ENCODE measurements around the gene PIGV. TPM values are rescaled to one million over a fixed set of nuclear protein-coding genes. Genes with fewer than 3 reads are reported as not detected.

Gene PIGV
- total and polyA plus RNA-seq, 2 donors (not counting 1 experiment from before 2014, with no cell fraction given): 9.2 to 17.4 TPM

GRCh38 chr1:26782521-26783212 is 5.1 kb upstream of the PIGV start:
- ATAC-seq (ENCODE audit: low read depth) (no peak), DNase-seq (no peak)
- Histone ChIP-seq H4K20me1 (ENCODE audit: control insufficient read depth, insufficient read depth, low read length, poor library complexity, severe bottlenecking) (peaks cover 9% of the 10 kb centered on the region), H3K9me3 (ENCODE audit: control extremely low read depth in 1 of 3, control insufficient read depth in 2 of 3, insufficient read depth in 1 of 3, low read length in 2 of 3) (no peaks in the 10 kb centered on the region), H3K27me3 (replicated peaks in 1 of 4; ENCODE audit: control extremely low read depth in 1 of 4, control insufficient read depth in 3 of 4, insufficient read depth in 4 of 4, low read length in 3 of 4) (no peaks in the 10 kb centered on the region), H2AFZ (ENCODE audit: insufficient read depth, low read depth, low read length, poor library complexity, severe bottlenecking) (no peak overlapping the region), H3K4me3 (ENCODE audit: control extremely low read depth in 1 of 5, extremely low read depth in 1 of 5, insufficient read depth in 1 of 5, low read depth in 2 of 5, low read length in 4 of 5) (no peak overlapping the region), H3K36me3 (replicated peaks in 1 of 2; ENCODE audit: control extremely low read depth in 1 of 2, control insufficient read depth in 1 of 2, extremely low read depth in 1 of 2, insufficient read depth in 2 of 2, low read length in 1 of 2) (peaks cover 0 to 35% of the 10 kb centered on the region in 2 experiments), H3K27ac (ENCODE audit: low read length in 2 of 2) (peak overlapping the region in 1 of 2 donors; percentile 37), H3K79me2 (ENCODE audit: control insufficient read depth, insufficient read depth, low read length) (no peaks in the 10 kb centered on the region), H3K4me1 (ENCODE audit: control insufficient read depth in 2 of 2, insufficient read depth in 2 of 2, low read length in 2 of 2) (peaks cover 25 to 37% of the 10 kb centered on the region in 2 donors), H3K4me2 (replicated peaks; ENCODE audit: low read depth, low read length, poor library complexity, severe bottlenecking) (no peak overlapping the region), H3K9ac (ENCODE audit: low read length) (no peak overlapping the region)
- intact Hi-C loops (cut with micrococcal nuclease): no loop called here
- ChIA-PET POLR2A (no interaction called here), CTCF (interaction anchor here (10.1 kb wide), 1 partner anchor 180 kb away, joined by 479 read pairs; no protein-coding TSS in a partner anchor)
- H3K27me3 Mint-ChIP-seq: no peaks in the 10 kb centered on the region
- H3K9me3 Mint-ChIP-seq (ENCODE audit: insufficient read depth): no peaks in the 10 kb centered on the region
- H3K4me1 Mint-ChIP-seq: peaks cover 42% of the 10 kb centered on the region
- TF ChIP-seq CTCF (IDR thresholded peaks at IDR 0.05): no peak
- TF ChIP-seq EZH2 (IDR thresholded peaks at IDR 0.05; ENCODE audit: borderline replicate concordance, insufficient read depth, low read depth, low read length, poor library complexity, severe bottlenecking): no peak
- peak overlapping the region; percentile 11 for H3K27ac Mint-ChIP-seq
- whole genome bisulfite sequencing (ENCODE audit: insufficient coverage): 100% methylated on average over 1 of the region's 3 CpGs
- H3K4me3 Mint-ChIP-seq: no peak overlapping the region

- no peak overlapping the region for H3K4me2 ChIP-seq (replicated peaks; ENCODE audit: low read depth, low read length, poor library complexity, severe bottlenecking)
Measured at GRCh38 chr1:26783646-26784022, 4.1 kb upstream of the PIGV start.

More at GRCh38 chr1:26783646-26784022, 4.1 kb upstream of the PIGV start:
- Mint-ChIP-seq H3K4me3 (no peak overlapping the region), H3K9me3 (ENCODE audit: insufficient read depth) (no peaks in the 10 kb centered on the region), H3K27me3 (no peaks in the 10 kb centered on the region), H3K4me1 (peaks cover 42% of the 10 kb centered on the region), H3K27ac (peak overlapping the region; percentile 38)
- Histone ChIP-seq H2AFZ (ENCODE audit: insufficient read depth, low read depth, low read length, poor library complexity, severe bottlenecking) (no peak overlapping the region), H3K27ac (ENCODE audit: low read length in 2 of 2) (peak overlapping the region in 1 of 2 donors; percentile 86), H4K20me1 (ENCODE audit: control insufficient read depth, insufficient read depth, low read length, poor library complexity, severe bottlenecking) (peaks cover 9% of the 10 kb centered on the region), H3K79me2 (ENCODE audit: control insufficient read depth, insufficient read depth, low read length) (peaks cover 6% of the 10 kb centered on the region), H3K9ac (ENCODE audit: low read length) (no peak overlapping the region), H3K9me3 (ENCODE audit: control extremely low read depth in 1 of 3, control insufficient read depth in 2 of 3, insufficient read depth in 1 of 3, low read length in 2 of 3) (no peaks in the 10 kb centered on the region), H3K4me3 (ENCODE audit: control extremely low read depth in 1 of 5, extremely low read depth in 1 of 5, insufficient read depth in 1 of 5, low read depth in 2 of 5, low read length in 4 of 5) (no peak overlapping the region), H3K4me1 (ENCODE audit: control insufficient read depth in 2 of 2, insufficient read depth in 2 of 2, low read length in 2 of 2) (peaks cover 27 to 40% of the 10 kb centered on the region in 2 donors), H3K36me3 (replicated peaks in 1 of 2; ENCODE audit: control extremely low read depth in 1 of 2, control insufficient read depth in 1 of 2, extremely low read depth in 1 of 2, insufficient read depth in 2 of 2, low read length in 1 of 2) (peaks cover 0 to 25% of the 10 kb centered on the region in 2 experiments), H3K27me3 (replicated peaks in 1 of 4; ENCODE audit: control extremely low read depth in 1 of 4, control insufficient read depth in 3 of 4, insufficient read depth in 4 of 4, low read length in 3 of 4) (no peaks in the 10 kb centered on the region)
- CTCF ChIA-PET: interaction anchor here (1.2 to 10.1 kb wide), 3 partner anchors 37 to 181 kb away, joined by 3 to 479 read pairs (median 130); no protein-coding TSS in a partner anchor
- TF ChIP-seq CTCF (IDR thresholded peaks at IDR 0.05) (no peak), EZH2 (IDR thresholded peaks at IDR 0.05; ENCODE audit: borderline replicate concordance, insufficient read depth, low read depth, low read length, poor library complexity, severe bottlenecking) (no peak)
- POLR2A ChIA-PET: no interaction called here
- 96% methylated on average over 4 of the region's 5 CpGs for WGBS (ENCODE audit: insufficient coverage)
- ATAC-seq (ENCODE audit: low read depth): no peak
- intact Hi-C loops (cut with micrococcal nuclease): no loop called here
- no peak for DNase-seq
